ENCODE results near the gene NOS1AP.

The NOS1AP gene

GRCh38 chr1:162224267-162224666, 154.8 kb downstream of the NOS1AP start:
- DNase-seq, result no peak

- DNase-seq, result no peak
Observed at GRCh38 chr1:162228586-162228985, 159.1 kb downstream of the NOS1AP start.

DNA sequence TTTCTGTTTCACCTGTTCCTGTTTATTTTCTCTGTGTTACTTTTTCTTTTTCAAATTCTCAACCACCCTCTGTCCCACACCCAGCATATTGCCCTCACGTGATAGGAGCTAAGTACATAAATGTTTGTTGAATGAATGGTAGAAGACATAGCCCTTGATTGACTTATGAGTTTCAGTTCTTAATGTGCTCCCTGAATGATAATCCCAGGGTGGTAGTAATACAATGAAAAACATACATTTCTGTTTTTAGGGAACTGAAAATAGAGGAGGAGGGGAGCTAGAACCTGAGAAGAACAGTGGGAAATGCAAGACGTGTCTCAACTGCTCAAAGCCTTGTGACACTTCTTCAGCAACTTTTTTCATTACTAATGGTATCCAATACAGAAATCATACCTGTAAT, 160.1 kb downstream of the NOS1AP start:
- no peak for DNase-seq

- peak in 1 of 2 experiments; percentile 23 for DNase-seq
Observed at GRCh38 chr1:162230096-162230495, 160.6 kb downstream of the NOS1AP start.

DNA sequence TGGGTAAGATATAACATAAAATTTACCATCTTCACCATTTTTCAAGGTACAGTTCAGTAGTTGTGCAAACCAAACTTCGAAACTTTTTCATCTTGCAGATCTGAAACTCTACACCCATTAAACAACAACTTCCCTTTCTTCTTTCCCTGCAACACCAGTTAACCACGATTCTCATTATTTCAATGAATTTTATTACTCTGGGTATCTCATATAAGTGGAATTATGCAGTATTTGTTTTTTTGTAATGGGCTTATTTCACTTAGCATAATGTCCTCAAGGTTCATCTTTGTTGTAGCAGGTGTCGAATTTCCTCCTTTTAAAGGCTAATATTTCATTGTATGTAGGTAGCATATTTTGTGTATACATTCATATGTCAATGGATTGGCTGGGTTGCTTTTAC, 161.0 kb downstream of the NOS1AP start:
- DNase-seq, result peak; percentile 1 to 23

GRCh38 chr1:162232034-162232711, 162.7 kb downstream of the NOS1AP start:
- no peak for DNase-seq

DNA sequence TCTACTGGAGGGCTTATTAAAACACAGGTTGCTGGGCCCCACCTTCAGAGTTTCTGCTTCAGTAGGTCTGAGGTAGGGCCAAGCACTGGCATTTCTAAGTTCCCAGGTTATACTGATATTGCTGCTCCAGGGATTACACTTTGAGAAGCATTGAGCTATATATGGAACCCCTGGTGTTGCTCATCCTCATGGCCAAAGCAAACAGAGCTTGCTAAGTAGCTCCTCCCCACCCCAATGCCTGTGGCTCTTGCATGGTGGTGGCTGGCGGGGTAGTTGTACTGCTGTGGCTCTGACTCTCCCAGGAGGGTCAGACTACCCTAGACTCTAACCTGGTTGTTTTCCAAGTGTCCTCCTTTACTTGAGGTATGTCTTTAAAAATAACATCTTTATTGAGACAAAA, 163.6 kb downstream of the NOS1AP start:
- DNase-seq, result no peak

GRCh38 chr1:162233937-162234336, 164.4 kb downstream of the NOS1AP start:
- DNase-seq, result no peak

DNA sequence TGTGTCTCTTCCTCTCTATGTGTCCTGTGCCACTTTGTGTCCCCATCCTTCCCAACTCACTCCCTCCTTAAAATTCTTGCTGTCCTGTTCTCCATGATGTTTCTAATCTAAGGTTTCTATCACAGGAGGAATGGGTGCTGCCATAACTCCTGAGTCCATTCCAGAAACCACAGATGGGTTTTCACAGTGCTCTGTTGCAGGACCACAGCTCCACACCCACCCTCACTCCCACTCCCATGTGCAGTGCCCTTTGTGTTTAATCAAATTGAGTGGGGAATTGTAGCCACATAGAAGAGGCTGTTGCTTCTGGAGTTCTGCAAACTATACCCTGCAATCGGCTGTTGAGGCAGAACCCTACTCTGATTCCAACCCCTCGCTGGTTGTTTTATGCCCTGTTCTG, 165.1 kb downstream of the NOS1AP start:
- no peak for DNase-seq

- peak; percentile 13 to 47 for DNase-seq
Observed at GRCh38 chr1:162235241-162235800, 165.8 kb downstream of the NOS1AP start.

DNA sequence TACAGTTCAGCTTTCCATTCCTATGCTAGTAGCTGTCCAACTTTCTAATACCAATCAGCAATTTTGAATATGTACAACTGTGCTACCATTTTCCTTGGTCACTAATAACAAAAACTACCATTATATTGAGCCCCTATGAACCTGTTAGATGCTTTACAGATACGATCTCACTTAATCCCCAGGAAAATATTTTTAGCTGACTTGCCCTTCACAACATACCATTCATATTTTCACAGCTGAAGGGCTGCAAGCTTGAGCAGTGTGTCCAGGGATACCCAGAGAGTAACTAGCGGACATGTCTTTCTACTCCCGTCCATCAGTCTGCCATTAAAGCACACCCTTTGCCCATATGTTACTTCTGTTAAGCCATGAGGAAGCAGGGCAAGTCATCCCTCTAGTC, 166.7 kb downstream of the NOS1AP start:
- no peak for DNase-seq

DNA sequence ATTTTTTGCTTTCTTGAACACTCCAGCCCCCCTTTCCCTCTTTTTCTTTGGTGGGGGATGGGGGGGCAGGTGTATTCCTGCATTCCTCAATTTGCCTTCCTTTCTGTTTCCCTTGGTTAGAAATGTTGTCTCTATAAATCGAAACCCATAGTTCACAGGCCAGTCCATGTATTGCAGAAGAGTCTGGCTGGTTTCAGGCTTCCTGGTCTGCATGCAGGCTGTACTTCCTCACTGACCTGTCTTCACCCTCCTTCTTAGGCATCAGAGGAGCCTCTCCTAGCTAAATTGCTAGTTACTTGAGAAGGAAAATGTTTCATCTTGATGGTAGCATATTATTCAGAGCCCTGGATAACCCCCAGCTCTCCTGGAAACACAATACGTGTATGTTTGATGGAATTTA, 167.1 kb downstream of the NOS1AP start:
- DNase-seq, result peak; percentile 33 to 38

GRCh38 chr1:162240577-162240976, 171.1 kb downstream of the NOS1AP start:
- DNase-seq, result no peak

DNA sequence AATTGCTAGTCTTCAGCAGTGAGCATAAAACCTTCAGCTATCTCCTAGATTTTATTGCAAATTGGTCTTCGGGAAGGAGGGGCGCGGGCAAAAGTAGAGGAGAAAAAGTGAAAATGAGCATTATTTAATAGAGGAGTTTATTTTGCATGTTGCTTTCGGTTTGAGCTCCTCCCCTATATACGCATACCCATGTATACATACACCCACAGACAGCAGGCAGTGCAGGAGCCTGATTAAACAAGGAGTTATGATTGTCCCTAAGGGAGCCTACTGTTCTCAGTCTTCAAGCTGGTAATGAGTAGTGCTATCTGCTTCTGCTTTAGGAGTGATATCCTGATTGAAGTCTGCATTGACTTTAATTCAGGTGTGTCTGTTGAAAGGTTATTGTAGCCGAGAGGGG, 173.3 kb downstream of the NOS1AP start:
- no peak for DNase-seq

DNA sequence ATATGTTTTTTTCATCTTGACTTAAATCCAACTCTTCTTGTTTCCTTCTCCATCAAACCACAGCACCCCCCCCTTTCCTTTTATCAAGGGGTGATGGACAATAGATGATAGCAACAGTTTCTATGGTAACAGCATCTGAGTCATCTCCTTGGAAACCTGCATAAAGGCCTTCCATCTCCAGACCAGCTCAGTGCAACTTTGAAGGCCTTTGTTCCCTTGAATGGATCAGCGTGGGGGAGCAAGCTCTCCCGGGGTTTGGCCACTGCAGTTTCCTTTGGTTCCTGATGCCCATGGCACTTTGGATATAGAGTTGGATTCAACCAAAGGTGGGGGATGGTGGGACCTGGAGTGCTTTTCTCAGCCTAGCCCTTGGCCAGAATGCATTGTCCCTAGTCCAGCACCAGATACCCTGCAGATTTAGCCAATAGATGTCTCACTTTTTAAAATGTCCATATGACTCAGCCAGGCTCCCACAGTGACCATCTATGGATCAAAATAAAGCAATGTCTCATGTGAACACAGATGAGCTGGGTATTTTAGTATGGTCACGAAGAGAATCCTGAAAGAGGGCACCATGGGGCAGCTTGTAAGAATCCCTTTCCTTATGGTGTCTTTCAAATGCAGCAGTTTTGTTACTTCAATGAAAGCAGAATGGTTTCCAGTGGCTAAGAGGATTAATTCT, 179.5 kb downstream of the NOS1AP start:
- no peak for DNase-seq

DNA sequence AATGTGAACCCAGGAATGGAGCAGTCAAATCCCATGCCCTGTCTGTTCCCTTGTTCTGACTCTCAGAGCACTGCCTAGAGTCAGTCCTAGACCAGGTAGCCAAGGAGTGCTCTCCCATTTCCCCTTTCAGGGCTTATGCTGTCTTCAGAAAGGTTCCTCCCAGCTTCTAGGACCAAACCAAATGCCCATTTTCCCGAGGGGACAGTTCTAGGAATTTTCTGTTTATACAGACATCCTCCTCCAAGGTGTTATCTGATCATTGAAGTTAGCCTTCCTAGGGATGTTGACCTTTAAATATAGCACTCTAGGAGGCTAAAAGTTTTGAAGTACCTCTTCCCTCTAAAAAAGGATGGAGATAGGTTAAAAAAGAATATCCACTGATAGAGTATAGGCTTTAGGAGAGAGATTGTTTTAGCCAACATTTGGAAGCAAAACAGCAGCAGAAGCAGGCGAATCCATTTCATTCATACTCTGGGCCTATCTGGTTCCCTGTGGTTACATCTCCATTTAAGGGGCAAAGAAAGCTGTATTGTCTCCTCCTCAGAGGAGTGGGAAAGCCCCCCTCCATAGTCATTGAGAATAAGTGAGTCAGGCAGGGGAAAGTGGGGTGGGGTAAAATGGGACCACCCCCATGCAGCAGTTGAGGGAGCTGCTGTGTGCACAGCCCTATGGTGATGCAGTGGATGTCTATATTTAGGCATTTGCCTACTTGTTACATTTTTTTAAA, 180.7 kb downstream of the NOS1AP start:
- no peak for DNase-seq

DNA sequence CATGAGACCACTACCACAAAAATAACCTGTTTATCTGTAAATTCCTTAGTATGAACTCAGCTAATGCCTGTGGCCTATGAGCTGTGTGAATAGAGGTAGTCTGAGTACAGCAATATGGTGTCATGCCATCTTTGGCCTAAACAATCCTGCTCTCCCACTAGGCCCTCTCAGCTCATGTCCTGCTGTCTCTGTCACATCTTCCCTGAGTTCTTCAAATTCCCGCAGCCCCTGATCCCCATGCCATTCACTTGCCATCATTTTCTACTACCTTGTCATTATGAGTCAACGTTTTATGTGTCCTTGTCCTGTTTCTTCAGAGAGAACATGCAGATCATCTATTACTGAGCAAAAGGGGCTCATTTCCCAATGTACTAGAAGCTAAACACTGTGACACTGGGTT, 181.6 kb downstream of the NOS1AP start:
- no peak for DNase-seq

DNA sequence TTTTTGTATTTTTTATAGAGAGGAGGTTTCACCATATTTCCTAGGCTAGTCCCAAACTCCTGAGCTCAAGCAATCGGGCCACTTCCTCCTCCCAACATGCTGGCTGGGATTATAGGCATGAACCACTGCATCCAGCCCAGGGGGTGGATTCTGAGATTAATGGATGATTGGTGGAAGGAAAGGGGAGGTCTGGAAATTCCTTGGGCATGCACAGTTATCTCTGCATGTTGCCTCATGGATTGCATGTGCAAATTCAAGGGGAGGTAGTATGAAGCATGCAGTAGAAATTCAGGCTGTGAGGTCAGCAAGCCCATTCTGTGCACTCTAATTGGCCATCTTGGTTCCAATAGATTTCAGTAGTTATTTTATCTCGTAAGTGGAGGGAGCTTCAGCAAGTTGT, 182.7 kb downstream of the NOS1AP start:
- no peak for DNase-seq

DNA sequence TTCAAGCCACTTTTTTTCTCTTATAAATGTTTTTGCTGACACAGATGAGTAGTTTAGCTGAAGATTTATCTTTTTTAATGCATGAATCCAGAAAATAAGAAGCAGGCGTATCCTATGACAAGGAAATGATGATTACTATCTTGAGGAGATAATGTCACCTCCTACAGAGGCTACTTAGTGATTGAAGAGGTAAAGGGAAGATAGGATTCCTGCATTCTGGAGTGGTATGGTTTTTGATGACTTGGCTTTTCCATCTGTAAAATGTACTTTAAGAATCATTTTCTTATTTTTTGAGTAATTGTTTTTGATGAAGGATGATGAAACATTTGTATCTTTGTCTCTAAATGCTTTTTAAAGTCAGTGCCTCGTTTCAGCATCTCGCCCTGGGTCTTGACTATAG, 184.3 kb downstream of the NOS1AP start:
- no peak for DNase-seq

DNA sequence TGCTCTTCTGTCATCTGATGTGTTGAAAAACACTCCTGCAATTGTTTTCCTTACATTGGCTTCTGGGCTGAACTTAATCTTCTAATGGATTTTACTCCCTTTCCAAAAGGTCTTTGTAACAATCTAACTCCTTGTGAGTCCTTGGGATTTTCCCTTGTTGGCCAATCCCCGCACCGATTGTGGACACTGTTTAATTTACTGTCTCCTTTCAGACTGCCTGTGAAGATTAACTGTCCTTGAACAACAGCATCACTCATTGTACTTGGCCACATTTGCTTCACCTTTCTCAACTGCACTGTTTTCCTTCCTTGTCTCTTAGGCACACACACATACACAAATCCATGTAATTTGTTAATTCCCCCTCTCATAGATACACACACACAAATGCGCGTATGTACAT, 186.8 kb downstream of the NOS1AP start:
- DNase-seq, result no peak

- no peak for DNase-seq
Observed at GRCh38 chr1:162258394-162258793, 188.9 kb downstream of the NOS1AP start.

DNA sequence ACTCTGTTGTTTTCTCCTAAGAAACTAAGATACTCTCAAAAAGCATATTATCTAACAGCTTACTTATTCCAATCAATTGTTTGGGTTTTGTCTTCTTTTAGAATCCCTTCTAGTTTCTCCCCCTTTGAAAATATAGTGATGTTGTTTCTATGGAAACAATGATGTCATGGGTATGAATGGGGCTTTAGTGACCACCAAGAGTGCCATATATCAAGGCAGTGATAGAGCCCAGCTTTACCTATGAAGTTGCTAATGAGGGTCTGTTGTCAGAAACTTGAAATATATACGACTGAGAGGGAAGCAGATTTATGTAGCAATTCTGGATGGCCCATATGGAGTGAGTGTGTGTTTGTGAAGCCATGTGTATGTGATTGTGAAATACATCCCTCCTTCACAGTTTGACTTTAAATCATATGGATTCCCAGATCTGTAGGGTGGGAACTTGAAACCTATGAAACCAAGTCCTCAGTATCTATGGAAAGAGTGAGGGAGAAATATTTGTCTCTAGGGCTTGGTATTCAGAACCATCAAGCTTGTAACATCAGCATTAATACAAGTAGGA, 190.5 kb downstream of the NOS1AP start:
- no peak for DNase-seq

- DNase-seq, result no peak
Observed at GRCh38 chr1:162264108-162264507, 194.6 kb downstream of the NOS1AP start.

DNA sequence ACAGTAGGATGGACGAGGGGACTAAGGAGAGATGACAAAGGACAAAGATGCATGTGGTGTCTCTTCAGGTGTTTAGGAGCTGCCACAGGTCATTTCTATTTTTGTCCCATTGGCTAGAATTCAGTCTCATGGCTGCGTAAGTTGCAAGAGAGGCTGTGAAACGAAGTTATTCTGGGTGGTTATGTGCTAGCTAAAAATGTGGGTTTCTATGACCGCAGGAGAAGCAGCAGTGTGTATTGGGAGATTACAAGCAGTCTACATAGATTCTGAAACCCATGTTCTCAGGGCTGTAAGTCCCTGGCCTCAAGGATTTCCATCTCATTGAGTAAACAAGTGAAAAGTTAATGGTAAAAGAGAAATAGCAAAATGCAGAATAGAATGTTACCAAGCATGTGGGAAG, 196.5 kb downstream of the NOS1AP start:
- DNase-seq, result no peak
